Testis (tissue), 3 donors: ENCODE data around the gene NSRP1. TPM values are rescaled to one million over a fixed set of nuclear protein-coding genes. Genes with fewer than 3 reads are reported as not detected.
A peak's percentile ranks its signal among the peaks of the same experiment; 100 is the strongest.

Source experiments
- DNase-seq: peaks from one replicate; pipeline ENCODE4 v3.0.0-alpha.2; 2019
- H3K27ac ChIP-seq, 2 donors: fragments of 200-600 bp; sonication (generic); one replicate each; pipeline ENCODE4 v1.5.1; 2019
- H3K27me3 ChIP-seq: fragments of 200-600 bp; sonication (generic); one replicate; pipeline ENCODE4 v1.5.1; 2019
- H3K36me3 ChIP-seq: fragments of 200-600 bp; sonication (generic); one replicate; pipeline ENCODE4 v1.5.1; 2017; ENCODE audit warnings: low read depth; ENCODE audit errors: missing control alignments
- H3K4me1 ChIP-seq: fragments of 200-600 bp; sonication (generic); one replicate; pipeline ENCODE4 v1.5.1; 2019
- H3K4me3 ChIP-seq, 2 donors: fragments of 200-600 bp; sonication (generic); one replicate each; pipeline ENCODE4 v1.5.1; 2017 to 2019
- H3K9me3 ChIP-seq: fragments of 200-600 bp; sonication (generic); one replicate; pipeline ENCODE4 v1.5.1; 2017
- CTCF ChIP-seq, 3 experiments: fragments of 450-650 bp in 2 of 3; fragments of 200-600 bp in 1 of 3; sonication (generic) in 1 of 3; IDR thresholded peaks; one replicate each; pipeline ENCODE4 v1.5.1; 2016 to 2019; ENCODE audit warnings: antibody characterized with exemption in 3 of 3, mild to moderate bottlenecking in 2 of 3, moderate library complexity in 1 of 3
- POLR2A ChIP-seq: fragments of 450-650 bp; IDR thresholded peaks from one replicate; pipeline ENCODE4 v1.6.1; 2017; ENCODE audit warnings: antibody characterized with exemption, mild to moderate bottlenecking, moderate library complexity
- WGBS, 2 donors: methylation state at CpG; one replicate each; pipeline ENCODE4 v1.1.5; 2018; 5-methylcytosine and 5-hydroxymethylcytosine counted together
- intact Hi-C: fragments of 100-400 bp; cut with DNase I; formaldehyde crosslinking; loops from one replicate; pipeline ENCODE4 v1.15.1; 2023; ENCODE audit warnings: low total_unique reads
- polyA plus RNA-seq: library from polyadenylated mRNA; stranded (reverse); fragments of 350-450 nt; fragmentation: Illumina TruSeq; extraction: RNeasy Lipid Tissue Mini Kit (QIAGEN cat#74804); gene quantifications from one replicate; pipeline ENCODE4 v1.2.3, GENCODE V29; 2014; ENCODE audit warnings: low read depth, low replicate concordance; ENCODE audit not compliant: insufficient read depth
- total RNA-seq, 2 donors: library from RNA; depleted of rRNA; stranded (reverse); fragments of >200 nt; gene quantifications; one replicate each; pipeline ENCODE4 v1.2.3, GENCODE V29; 2016

NSRP1 gene
- total and polyA plus RNA-seq, 3 donors from 2014 or later = 12.6 to 53.7 (median 34.3) TPM

GRCh38 chr17:30091771-30092170, 24.8 kb upstream of the NSRP1 start:
- Histone ChIP-seq H3K4me3 (no peak overlapping the region), H3K36me3 (no peaks in the 10 kb centered on the region), H3K4me1 (no peaks in the 10 kb centered on the region), H3K9me3 (no peaks in the 10 kb centered on the region), H3K27ac (no peak overlapping the region), H3K27me3 (no peaks in the 10 kb centered on the region)
- intact Hi-C loops = no loop called here
- no peak for TF ChIP-seq POLR2A
- TF ChIP-seq CTCF (IDR thresholded peaks at IDR 0.05) = no peak
- WGBS, 2 donors = 83 to 89% methylated on average over 6 of the region's 6 CpGs
- DNase-seq = no peak

GRCh38 chr17:30092886-30093285, 23.7 kb upstream of the NSRP1 start:
- no peak for DNase-seq
- TF ChIP-seq CTCF (IDR thresholded peaks at IDR 0.05) = no peak
- no peaks in the 10 kb centered on the region for H3K36me3 ChIP-seq
- H3K27me3 ChIP-seq = no peaks in the 10 kb centered on the region
- no peak overlapping the region for H3K4me3 ChIP-seq
- intact Hi-C loops = no loop called here
- H3K4me1 ChIP-seq = no peaks in the 10 kb centered on the region
- no peaks in the 10 kb centered on the region for H3K9me3 ChIP-seq
- no peak overlapping the region for H3K27ac ChIP-seq

- Histone ChIP-seq H3K36me3 (no peaks in the 10 kb centered on the region), H3K27me3 (no peaks in the 10 kb centered on the region), H3K4me1 (no peaks in the 10 kb centered on the region), H3K27ac (no peak overlapping the region), H3K9me3 (no peaks in the 10 kb centered on the region), H3K4me3 (no peak overlapping the region)
- 14 to 17% methylated on average over 12 of the region's 12 CpGs for WGBS, 2 donors
- TF ChIP-seq POLR2A = no peak
- TF ChIP-seq CTCF (IDR thresholded peaks at IDR 0.05) = peak; percentile 76 to 92 (median 88)
- DNase-seq = peak; percentile 73
- intact Hi-C loops = no loop called here
Measured at GRCh38 chr17:30093463-30094147, 23.0 kb upstream of the NSRP1 start.

- no peaks in the 10 kb centered on the region for H3K4me1 ChIP-seq
- H3K4me3 ChIP-seq = no peak overlapping the region
- intact Hi-C loops = no loop called here
- no peak for TF ChIP-seq POLR2A
- TF ChIP-seq CTCF (IDR thresholded peaks at IDR 0.05) = peak in 2 of 3 experiments; percentile 30 to 46
- H3K9me3 ChIP-seq = no peaks in the 10 kb centered on the region
- no peaks in the 10 kb centered on the region for H3K27me3 ChIP-seq
- 42 to 57% methylated on average over 4 of the region's 4 CpGs for WGBS, 2 donors
- H3K27ac ChIP-seq = peak overlapping the region; percentile 6 to 25
- no peaks in the 10 kb centered on the region for H3K36me3 ChIP-seq
- DNase-seq = peak; percentile 41
Measured at GRCh38 chr17:30095507-30096244, 20.9 kb upstream of the NSRP1 start.
